Cortex of kidney (tissue), 1 donor: ENCODE measurements around the gene GLIPR2.
"Not testable (repeated sequence)": the region's sequence is repeated elsewhere in the genome, so short reads cannot be mapped to it uniquely, and the experiment has no call there.

Experiments
- DNase-seq: peaks from one replicate; lab custom pipeline; 2025; lab: John Stamatoyannopoulos, UW

GLIPR2 gene

GRCh38 chr9:36163786-36164170 is 27.2 kb downstream of the GLIPR2 start:
- DNase-seq: no peak

GRCh38 chr9:36164372-36164771 is 27.8 kb downstream of the GLIPR2 start:
- DNase-seq: no peak

- no peak for DNase-seq
These were observed 28.5 kb downstream of the GLIPR2 start for GRCh38 chr9:36164989-36165388.

- DNase-seq: no peak
These were observed 29.3 kb downstream of the GLIPR2 start for GRCh38 chr9:36165826-36166167.

- no peak for DNase-seq
These were observed 29.8 kb downstream of the GLIPR2 start for GRCh38 chr9:36166168-36166927.

- no peak for DNase-seq
These were observed 32.6 kb downstream of the GLIPR2 start, which contains the start of gene CCIN for GRCh38 chr9:36169166-36169565. TSS of gene CCIN (plus strand) at chr9:36169388. CDS start at chr9:36169503, 115 bp downstream.

GRCh38 chr9:36169708-36170107 is 33.2 kb downstream of the GLIPR2 start:
- no peak for DNase-seq

- DNase-seq: no peak
These were observed 34.0 kb downstream of the GLIPR2 start for GRCh38 chr9:36170531-36170930.

GRCh38 chr9:36173861-36174260 is 37.3 kb downstream of the GLIPR2 start:
- DNase-seq: no peak

- no peak for DNase-seq
These were observed 37.7 kb downstream of the GLIPR2 start for GRCh38 chr9:36174271-36174670.

GRCh38 chr9:36174731-36175130 is 38.2 kb downstream of the GLIPR2 start:
- no peak for DNase-seq

GRCh38 chr9:36175209-36175608 is 38.7 kb downstream of the GLIPR2 start:
- not testable (repeated sequence) for DNase-seq

GRCh38 chr9:36176496-36176895 is 40.0 kb downstream of the GLIPR2 start:
- DNase-seq: not testable (repeated sequence)

GRCh38 chr9:36177571-36177970 is 41.0 kb downstream of the GLIPR2 start:
- no peak for DNase-seq

GRCh38 chr9:36180243-36180642 is 43.7 kb downstream of the GLIPR2 start:
- not testable (repeated sequence) for DNase-seq

GRCh38 chr9:36187414-36187813 is 50.9 kb downstream of the GLIPR2 start:
- DNase-seq: no peak

GRCh38 chr9:36188212-36188611 is 51.7 kb downstream of the GLIPR2 start:
- no peak for DNase-seq

GRCh38 chr9:36189976-36190375 is 53.4 kb downstream of the GLIPR2 start:
- no peak for DNase-seq

- DNase-seq: peak; percentile 63
These were observed 54.1 kb downstream of the GLIPR2 start, which contains the start of gene CLTA for GRCh38 chr9:36190388-36191289. TSS of gene CLTA (plus strand) at chr9:36190921. CDS start at chr9:36191057, 136 bp downstream.

- DNase-seq: no peak
These were observed 54.7 kb downstream of the GLIPR2 start for GRCh38 chr9:36191290-36191645.

GRCh38 chr9:36191686-36192085 is 55.2 kb downstream of the GLIPR2 start:
- DNase-seq: no peak

GRCh38 chr9:36192196-36192595 is 55.7 kb downstream of the GLIPR2 start:
- no peak for DNase-seq

GRCh38 chr9:36193023-36193422 is 56.5 kb downstream of the GLIPR2 start:
- no peak for DNase-seq
